ENCODE measurements around the gene PDCD2. TPM values are rescaled to one million over a fixed set of nuclear protein-coding genes. Genes with fewer than 3 reads are reported as not detected.

PDCD2 gene
- total RNA-seq, 1 donor from 2014 or later, result 48.8 TPM

DNA sequence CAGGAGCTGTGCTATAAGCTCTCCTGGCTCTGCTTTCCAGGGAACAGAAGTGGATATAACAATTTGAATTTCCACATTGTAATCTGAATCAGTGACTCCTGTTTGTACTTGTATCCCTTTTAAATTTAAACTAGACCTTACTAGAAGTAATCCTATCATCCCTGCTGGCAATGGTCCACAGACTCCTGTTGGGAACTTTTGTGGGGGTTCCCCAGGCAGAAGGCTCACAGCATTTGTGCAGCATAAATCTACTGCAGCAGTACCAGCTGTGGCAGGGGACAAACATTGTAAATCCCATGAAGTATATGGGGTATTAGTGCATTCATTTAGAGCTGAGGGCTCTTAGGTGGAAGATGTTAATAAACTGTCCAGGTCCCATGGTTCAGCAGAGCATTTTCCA is 12.0 kb upstream of the PDCD2 start:
- peaks cover 23% of the 10 kb centered on the region for H3K9me3 Mint-ChIP-seq (ENCODE audit: low read depth)
- no peak overlapping the region for H3K4me3 Mint-ChIP-seq (ENCODE audit: unreplicated experiment)
- H3K36me3 Mint-ChIP-seq (ENCODE audit: low read depth), result peaks cover 7% of the 10 kb centered on the region
- H3K4me1 Mint-ChIP-seq (ENCODE audit: low read depth), result no peaks in the 10 kb centered on the region
- H3K27me3 Mint-ChIP-seq (ENCODE audit: low read depth), result peaks cover 59% of the 10 kb centered on the region
- TF ChIP-seq, protein P1, sequence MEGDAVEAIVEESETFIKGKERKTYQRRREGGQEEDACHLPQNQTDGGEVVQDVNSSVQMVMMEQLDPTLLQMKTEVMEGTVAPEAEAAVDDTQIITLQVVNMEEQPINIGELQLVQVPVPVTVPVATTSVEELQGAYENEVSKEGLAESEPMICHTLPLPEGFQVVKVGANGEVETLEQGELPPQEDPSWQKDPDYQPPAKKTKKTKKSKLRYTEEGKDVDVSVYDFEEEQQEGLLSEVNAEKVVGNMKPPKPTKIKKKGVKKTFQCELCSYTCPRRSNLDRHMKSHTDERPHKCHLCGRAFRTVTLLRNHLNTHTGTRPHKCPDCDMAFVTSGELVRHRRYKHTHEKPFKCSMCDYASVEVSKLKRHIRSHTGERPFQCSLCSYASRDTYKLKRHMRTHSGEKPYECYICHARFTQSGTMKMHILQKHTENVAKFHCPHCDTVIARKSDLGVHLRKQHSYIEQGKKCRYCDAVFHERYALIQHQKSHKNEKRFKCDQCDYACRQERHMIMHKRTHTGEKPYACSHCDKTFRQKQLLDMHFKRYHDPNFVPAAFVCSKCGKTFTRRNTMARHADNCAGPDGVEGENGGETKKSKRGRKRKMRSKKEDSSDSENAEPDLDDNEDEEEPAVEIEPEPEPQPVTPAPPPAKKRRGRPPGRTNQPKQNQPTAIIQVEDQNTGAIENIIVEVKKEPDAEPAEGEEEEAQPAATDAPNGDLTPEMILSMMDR (IDR thresholded peaks at IDR 0.05), result no peak
- H3K27ac Mint-ChIP-seq (ENCODE audit: unreplicated experiment), result no peak overlapping the region
- no peak for DNase-seq (ENCODE audit: low spot score)

DNA sequence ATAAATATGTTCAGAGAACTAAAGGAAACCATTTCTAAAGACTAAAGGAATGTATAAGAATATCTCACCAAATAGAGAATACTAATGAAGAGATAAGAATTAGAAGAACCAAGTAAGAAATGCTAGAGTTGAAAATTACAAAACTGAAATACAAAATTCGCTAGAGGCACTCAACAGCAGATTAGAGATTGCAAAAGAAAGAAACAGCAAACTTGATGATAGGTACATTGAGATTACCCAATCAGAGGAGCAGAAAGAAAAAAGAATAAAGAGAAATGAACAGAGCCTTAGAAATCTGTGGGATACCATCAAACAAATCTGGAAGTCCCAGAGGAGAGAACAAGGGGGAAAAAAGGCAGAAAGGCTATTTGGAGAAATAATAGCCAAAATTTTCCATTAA is 6.3 kb upstream of the PDCD2 start:
- H3K27me3 Mint-ChIP-seq (ENCODE audit: low read depth), result peaks cover 22% of the 10 kb centered on the region
- H3K4me1 Mint-ChIP-seq (ENCODE audit: low read depth), result no peaks in the 10 kb centered on the region
- H3K9me3 Mint-ChIP-seq (ENCODE audit: low read depth), result peaks cover 40% of the 10 kb centered on the region
- DNase-seq (ENCODE audit: low spot score), result no peak
- H3K27ac Mint-ChIP-seq (ENCODE audit: unreplicated experiment), result no peak overlapping the region
- peaks cover 10% of the 10 kb centered on the region for H3K36me3 Mint-ChIP-seq (ENCODE audit: low read depth)
- H3K4me3 Mint-ChIP-seq (ENCODE audit: unreplicated experiment), result no peak overlapping the region
- TF ChIP-seq, protein P1 (IDR thresholded peaks at IDR 0.05), result no peak

DNA sequence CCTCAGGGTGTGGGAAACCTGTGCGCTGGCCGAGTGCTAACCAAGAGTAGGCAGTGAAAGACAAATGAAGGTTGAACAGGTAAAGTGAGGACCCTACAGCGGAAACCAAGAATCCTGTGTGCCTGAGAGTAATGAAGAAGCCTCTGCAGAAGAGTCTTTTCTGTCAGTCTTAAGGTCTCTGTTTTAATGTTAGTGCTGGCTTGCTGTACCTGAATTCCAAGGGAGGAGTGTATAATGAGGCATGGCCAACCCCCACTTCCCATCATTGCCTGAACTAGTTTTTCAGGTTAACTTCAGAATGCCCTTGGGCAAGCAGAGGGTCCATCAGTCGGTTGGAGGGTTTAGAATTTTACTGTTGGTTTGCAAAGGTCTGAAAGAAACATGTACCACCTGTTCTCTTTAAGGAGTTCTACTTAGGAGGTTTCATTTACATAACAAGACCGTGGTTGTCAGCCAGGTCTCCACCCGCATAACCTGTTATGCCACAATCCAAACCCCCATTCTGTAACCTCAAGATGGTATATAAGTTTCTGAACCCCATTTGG is 589 bp upstream of the PDCD2 start:
- Mint-ChIP-seq H3K4me1 (ENCODE audit: low read depth) (peaks cover 22% of the 10 kb centered on the region), H3K27me3 (ENCODE audit: low read depth) (no peaks in the 10 kb centered on the region), H3K4me3 (ENCODE audit: unreplicated experiment) (peak overlapping the region; percentile 100), H3K36me3 (ENCODE audit: low read depth) (peaks cover 11% of the 10 kb centered on the region), H3K9me3 (ENCODE audit: low read depth) (peaks cover 5% of the 10 kb centered on the region), H3K27ac (ENCODE audit: unreplicated experiment) (peak overlapping the region; percentile 41)
- TF ChIP-seq, protein P1 (IDR thresholded peaks at IDR 0.05), result no peak
- no peak for DNase-seq (ENCODE audit: low spot score)

DNA sequence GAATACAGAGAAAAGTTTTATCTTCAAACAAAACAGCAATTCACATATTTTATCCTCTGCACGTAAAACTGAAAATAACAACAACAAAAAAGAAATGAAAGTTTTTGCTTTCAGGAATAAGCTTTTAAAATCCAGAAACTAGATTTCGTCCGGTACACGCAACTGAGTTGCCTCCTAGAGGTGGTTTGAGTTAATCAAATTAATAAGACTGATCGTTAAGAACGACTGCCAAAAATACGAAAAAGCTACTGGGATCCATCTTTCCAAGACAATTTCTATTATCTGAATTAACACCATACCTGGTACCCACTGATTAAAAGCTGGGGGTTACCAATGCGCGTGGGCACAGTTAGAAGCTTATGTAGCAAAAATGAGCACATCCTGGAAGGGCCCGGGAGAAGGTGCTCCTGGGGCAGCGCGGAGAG is 669 bp downstream of the PDCD2 start:
- Mint-ChIP-seq H3K36me3 (ENCODE audit: low read depth) (peaks cover 11% of the 10 kb centered on the region), H3K27me3 (ENCODE audit: low read depth) (no peaks in the 10 kb centered on the region), H3K4me3 (ENCODE audit: unreplicated experiment) (peak overlapping the region; percentile 82), H3K9me3 (ENCODE audit: low read depth) (no peaks in the 10 kb centered on the region), H3K4me1 (ENCODE audit: low read depth) (peaks cover 22% of the 10 kb centered on the region), H3K27ac (ENCODE audit: unreplicated experiment) (peak overlapping the region; percentile 73)
- TF ChIP-seq, protein P1 (IDR thresholded peaks at IDR 0.05), result peak; percentile 62
- DNase-seq (ENCODE audit: low spot score), result no peak

DNA sequence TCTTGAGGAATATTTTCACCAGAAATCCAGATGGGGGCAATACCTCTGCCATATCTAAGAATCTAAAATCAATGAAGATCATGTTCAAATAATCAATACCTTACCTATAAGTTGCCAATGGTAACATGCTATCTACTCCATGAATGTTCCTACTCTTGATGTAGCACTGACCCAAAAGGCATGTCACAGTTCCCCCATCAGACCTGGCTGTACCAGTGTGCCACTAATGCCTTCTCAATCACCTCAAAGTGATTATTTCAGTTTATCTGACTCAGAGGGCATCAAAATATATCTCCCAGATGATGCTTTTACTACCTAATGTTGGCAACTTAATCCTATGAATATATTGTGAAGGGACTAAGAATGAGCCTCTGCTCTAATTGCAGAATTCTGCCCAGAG is 5.5 kb downstream of the PDCD2 start:
- Mint-ChIP-seq H3K27ac (ENCODE audit: unreplicated experiment) (no peak overlapping the region), H3K4me1 (ENCODE audit: low read depth) (peaks cover 13% of the 10 kb centered on the region), H3K27me3 (ENCODE audit: low read depth) (no peaks in the 10 kb centered on the region), H3K4me3 (ENCODE audit: unreplicated experiment) (no peak overlapping the region), H3K9me3 (ENCODE audit: low read depth) (no peaks in the 10 kb centered on the region), H3K36me3 (ENCODE audit: low read depth) (peaks cover 14% of the 10 kb centered on the region)
- TF ChIP-seq, protein P1 (IDR thresholded peaks at IDR 0.05), result no peak
- DNase-seq (ENCODE audit: low spot score), result no peak

All from chondrocyte (in vitro differentiated cells).